Activated CD8-positive, alpha-beta memory T cell treated with anti-CD3 and anti-CD28 coated beads, Interleukin-2, amount 50 U/mL, for 48 hours (primary cell): ENCODE data around the gene POLDIP2.
"Not testable (repeated sequence)": the region's sequence is repeated elsewhere in the genome, so short reads cannot be mapped to it uniquely, and the experiment has no call there.

Experiments used
- DNase-seq: peaks from one replicate; pipeline ENCODE4 v3.0.0-alpha.2; 2020

The POLDIP2 gene

DNA sequence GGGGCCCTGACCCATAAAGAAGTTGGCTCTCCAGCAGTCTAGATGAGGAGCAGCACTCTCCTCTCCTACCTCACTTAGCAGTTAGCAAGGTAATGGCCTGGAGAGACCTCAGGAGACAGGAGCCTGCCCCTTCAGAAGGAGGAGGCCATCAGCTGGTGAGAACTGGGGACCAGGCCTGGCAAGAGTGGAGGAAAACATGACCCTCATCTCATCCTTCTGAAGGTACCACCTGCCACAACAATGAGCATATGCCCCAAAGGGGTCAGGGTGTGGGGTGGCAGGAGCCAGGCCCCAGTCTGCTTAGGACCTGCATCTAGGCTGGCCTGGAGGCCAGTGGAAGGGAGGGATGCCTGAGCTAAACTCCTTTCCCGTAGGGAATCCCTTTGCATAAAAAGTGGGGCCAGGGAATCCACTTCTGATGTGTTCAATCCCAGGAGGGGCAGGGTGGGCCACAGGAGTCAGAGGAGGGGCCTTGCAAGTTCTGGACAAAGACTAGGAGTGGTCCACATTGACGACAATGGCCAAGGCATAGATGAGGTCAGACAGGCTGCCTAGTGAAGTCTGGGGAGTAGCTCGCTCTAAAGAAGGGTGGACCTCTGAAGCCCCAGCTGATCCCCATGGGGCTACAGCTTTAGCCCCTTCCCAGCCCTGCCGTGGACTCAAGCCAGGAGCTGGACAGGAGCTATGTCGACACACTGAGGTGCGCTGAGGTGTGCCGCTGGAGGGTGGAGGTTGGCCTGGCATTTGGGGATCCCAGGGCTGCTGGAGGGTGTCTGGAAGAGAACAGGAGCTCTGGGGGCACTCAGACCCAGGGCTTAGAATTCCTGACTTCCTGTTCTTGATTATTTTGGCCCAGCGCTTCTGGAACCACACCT lies 6.7 kb upstream of the POLDIP2 start:
- DNase-seq, result no peak

DNA sequence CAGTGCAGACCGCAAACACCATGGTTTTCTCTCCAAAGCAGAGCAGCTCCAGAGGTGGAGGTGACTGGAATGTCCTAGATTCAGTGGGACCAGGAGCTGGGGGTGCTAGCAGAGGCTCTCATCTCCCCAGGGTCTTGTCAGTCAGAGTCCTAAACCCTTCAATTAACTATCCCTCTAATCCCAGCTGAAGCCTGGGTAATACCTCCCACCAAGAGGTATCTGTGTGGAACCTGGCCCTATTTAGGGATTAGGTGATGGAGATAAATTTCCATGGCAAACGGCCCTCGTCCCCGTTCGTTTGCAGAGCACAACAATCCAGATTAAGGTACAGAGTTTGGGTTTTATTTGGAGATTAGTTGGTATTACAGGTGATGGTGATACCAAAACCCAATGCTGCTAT lies 5.9 kb upstream of the POLDIP2 start:
- DNase-seq, result no peak

DNA sequence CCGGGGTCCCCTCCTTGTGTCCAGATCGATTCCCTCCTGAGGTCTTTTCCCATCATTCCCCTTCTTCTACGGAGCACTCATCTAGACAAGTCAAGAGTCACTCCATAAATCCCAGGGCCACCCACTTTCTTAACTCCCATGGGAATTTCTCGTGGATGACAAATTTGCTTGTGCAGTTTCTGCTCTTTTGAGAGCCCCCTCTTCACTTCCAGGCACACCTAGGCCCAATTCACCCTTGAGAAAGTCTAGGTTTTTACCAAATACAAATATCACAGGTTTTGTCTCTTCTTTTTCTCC lies 522 bp upstream of the POLDIP2 start:
- no peak for DNase-seq

DNA sequence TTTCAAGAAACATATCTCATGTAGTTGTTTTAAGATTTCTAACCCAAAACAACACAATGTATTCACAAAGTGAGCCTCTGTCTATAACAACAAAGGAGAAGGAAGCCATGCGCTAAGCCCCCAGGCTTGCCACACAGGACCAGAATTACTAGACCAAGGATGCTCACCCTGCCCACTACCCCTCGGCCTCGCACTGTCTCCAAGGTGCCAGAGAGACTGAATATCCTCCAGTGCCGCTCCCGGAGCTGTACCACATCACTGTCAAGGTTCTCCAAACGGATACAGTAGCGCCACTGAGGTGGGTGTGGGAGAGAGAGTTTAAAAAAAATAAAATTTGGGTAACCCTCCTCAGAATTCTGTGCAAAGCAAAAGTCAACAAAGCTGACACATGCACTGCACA lies 7.1 kb downstream of the POLDIP2 start:
- DNase-seq, result no peak

DNA sequence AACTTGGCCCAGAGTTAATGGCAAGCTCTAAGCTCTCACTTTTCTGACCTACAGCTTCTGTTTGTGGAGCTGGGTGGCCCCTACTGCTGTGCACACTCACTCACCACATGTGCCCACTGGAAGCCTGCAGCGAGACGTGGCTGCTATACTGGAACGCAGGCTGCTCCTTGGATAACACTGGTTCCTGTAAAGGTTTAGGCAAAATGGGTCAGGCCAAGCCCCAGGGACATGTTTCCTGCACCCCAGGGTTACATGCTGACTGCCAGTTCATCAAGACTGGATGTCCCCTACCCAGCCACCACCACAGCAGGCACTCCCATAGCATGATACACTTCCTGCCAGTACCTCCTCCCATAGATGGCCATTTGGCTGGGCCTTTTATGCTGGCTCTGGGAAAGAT lies 8.3 kb downstream of the POLDIP2 start:
- no peak for DNase-seq

DNA sequence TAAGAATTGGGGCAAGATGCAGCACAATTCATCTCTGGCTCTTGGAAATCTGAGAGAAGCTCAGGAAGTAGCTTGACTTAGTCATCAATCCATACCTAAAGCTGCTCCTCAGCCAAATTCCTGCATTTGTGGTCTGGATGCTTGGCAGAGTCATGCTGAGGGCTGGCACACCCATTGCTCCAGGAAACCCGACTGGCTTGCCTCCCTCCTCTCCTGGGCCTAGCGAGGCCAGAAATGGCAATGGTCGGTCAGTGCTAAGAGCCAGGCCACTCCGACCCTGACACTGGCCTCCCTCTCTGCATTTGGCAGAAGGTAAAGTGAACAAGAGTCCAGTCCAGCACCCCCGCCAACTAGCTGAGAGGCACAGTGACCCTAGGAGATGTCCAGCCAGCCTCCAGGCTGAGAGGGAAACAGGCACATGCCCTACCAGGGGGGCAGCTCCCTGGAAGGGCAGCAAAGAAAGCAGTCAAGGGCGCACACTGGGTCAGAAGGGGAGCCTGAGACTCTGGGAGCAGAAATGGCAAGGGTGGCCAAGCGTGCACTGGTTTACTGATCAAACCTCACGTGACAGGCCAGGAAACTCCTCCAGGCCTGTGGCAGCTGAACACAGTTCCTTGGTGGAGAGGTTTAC lies 10.0 kb downstream of the POLDIP2 start:
- no peak for DNase-seq

DNA sequence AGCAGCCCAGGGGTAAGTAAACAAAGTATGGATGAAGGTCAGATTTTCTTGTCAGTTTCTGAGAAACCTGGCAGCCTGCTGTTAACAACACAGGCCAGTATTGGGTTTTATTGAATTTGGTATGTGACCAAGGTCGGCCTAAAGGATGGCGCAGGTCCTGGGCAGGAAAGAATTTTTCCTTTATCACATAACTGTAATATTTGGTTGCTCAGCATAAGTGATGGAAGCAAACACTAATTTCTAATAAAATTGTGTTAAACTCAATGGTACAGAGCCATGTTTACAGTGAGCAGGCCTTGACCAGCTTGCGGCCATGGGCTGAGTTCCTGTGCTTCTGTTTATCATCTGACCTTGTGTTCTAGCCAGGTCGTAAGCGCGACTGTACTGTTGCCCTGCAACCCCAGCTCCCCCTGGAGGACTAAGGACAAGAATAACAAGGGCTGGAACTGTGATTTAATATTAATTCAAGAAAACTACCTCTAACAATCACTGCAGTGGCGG lies 10.5 kb downstream of the POLDIP2 start:
- no peak for DNase-seq

DNA sequence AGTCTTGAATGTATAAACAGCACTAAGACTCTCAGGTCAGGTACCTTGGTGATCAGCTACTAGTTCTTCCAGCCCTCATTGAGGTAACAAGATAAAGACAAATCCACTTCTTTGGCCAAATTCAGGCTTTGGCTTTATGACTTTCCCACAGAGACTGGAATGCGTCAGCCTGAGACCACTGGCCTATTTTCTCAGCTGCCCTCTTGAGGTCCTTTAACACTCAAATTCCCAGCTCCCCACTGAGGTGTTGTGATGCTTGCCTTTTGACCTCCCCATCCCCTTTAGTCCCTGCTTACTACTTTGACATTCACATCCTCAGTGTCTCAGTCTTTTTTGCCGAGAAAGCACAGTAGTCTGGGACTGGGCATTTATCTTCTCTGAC lies 11.1 kb downstream of the POLDIP2 start:
- DNase-seq, result no peak

DNA sequence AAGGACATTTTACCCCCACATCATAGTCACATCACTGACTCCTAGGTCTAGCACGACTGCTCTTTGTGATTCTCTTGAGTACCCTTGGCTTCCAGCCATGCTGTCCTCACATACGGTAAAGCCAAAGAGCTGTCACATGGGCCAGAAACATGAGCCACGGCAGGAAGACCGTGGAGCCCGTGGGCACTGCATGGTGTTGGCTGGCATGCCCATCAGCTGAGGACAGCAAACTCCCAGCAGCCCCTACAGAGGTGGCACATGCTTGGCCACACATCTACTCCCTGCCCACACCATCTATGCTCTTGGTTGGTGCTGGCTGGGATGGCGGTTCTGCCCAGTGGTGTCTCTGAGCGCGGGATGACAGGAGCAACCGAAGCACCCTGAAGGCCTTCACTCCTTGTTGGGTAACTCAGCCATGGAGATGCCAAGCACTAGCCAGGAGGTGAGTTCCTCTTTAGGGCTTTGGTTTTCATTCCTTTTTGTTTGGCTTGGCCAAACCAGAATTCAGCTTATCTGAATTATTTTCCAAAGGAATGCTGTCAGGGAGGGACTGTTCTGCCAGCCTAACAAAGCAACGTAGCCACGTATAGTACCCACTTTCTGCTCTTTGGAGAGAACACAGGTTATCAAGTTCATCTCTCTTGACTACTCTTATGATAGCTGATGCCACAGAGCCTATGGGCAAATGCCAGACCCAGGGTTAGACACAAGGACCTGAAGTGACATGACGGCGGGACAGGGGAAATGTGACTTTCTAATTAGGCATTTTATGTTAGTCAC lies 11.7 kb downstream of the POLDIP2 start:
- no peak for DNase-seq

DNA sequence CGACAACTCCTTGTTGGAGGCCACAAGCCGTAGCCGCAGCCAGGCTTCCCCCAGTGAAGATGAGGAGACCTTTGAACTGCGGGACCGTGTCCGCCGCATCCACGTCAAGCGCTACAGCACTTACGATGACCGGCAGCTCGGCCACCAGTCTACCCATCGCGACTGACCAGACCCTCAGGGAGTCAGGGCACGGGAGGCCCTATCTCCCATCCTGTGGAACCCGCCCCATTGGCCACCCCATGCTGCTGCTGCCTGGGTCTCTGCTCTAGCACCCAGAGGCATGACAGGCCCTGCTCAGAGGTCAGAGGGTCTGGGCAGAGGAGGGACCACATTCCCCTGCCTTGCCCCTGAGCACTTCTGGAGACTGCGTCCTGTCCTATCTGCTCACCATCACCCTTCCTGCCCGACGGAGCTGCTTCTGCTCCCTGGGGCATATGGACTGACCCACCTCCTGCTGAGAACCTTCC lies 12.9 kb downstream of the POLDIP2 start:
- DNase-seq, result no peak

DNA sequence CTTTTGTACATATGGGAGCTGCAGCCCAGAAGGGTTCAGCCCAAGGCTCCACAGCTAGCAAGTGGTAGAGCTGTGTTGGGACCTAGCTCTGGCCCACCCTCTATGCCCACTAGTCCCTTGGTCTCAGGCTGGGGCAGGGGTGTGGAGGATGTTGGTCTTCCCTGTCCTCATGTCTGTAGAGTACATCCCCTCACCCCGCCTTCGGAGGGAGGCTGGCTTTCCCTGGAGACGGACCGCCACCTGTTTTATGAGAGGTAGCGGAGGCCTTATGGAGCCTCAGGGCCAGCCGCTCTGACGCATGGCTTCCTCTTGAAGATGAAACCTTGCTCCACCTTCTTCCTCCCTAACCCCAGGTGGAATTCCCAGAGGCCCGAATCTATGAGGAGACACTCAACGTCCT lies 13.3 kb downstream of the POLDIP2 start:
- DNase-seq, result no peak

DNA sequence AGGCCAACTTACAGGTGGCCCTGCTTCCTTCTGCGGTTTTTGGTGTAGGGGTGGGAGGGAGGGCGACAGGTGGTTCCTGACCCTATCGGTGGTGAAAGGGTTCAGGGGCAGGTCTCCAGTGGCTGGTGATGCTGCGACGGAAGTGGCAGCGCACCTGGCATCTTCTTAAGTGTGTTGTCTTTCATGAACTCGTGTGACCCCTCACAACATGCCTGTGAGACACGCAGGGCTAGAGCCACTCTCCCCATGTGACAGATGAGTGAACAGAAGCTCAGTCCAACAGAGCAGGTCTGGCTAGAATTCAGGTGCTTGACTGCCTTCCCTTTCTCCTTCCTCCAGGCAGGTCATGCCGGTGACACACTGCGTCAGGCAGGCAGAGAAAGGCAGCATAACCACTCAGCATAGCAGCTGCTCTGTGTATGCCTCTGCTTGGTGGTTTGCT lies 13.8 kb downstream of the POLDIP2 start:
- no peak for DNase-seq

DNA sequence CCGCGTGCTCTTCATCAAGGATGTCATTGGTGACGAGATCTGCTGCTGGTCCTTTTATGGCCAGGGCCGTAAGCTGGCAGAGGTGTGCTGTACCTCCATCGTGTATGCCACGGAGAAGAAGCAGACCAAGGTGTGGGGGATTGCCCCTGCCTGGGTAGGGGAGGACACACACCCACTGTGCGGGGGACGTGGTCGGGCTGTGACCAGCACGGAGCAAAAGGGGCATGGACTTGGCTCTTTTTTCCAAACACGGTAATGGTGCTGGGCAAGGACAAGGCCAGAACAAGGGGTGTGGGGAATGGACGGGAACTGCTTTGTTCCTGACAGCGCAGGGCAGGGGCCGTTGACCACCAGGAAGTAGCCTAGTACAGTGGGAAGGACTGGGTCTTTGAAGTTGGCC lies 15.0 kb downstream of the POLDIP2 start:
- DNase-seq, result no peak

DNA sequence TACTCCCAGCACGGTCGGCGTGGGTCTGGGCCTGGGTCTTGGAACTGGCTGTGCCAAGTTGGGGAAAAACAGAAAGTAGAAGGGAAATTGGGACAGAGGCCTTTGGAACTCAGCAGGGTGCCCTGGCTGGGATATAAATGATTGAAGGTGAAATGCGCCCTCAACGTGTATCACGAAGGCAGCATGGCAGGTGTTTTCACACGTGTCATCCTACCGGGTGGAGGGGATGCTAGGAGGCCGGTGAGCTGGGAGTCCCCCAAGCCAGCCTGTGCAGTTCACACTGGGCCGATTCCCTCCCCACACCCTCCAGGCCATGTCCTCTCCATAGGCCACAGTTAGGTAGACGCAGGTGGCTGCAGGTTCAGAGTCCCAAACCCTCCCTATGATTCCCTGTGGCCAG lies 15.8 kb downstream of the POLDIP2 start:
- DNase-seq, result no peak

DNA sequence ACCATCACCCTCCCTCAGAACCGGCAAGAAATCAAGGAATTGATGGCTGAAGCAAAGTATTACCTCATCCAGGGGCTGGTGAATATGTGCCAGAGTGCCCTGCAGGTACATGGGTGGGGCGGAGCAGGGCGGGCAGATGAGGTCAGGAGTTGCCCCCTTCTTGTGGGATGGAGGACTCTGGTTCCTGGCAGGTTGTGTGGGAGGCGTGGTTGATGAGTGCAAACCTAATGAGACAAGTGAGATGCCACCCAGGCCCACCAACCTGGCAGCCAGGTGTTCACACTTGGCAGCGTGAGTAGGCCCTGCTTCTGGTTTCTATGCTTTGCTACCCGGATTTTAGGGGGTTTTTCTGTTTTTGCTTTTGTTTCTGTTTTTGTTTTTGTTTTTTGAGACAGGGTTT lies 17.0 kb downstream of the POLDIP2 start:
- DNase-seq, result no peak

DNA sequence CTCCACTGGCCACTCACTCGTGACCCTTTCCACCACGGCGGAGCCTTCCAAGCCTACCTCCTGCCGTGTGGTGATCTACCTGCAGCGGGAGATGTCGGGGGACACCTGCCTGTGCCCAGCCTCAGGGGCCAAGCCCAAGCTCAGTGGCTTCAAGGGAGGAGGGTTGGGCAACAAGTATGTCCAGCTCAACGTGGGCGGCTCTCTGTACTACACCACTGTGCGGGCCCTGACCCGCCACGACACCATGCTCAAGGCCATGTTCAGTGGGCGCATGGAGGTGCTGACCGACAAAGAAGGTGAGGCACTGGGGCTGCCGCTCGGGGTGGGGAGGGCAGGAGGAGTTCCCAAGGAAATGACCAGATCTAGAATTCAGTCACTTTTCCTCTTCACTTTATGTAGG lies 17.9 kb downstream of the POLDIP2 start:
- DNase-seq, result no peak

DNA sequence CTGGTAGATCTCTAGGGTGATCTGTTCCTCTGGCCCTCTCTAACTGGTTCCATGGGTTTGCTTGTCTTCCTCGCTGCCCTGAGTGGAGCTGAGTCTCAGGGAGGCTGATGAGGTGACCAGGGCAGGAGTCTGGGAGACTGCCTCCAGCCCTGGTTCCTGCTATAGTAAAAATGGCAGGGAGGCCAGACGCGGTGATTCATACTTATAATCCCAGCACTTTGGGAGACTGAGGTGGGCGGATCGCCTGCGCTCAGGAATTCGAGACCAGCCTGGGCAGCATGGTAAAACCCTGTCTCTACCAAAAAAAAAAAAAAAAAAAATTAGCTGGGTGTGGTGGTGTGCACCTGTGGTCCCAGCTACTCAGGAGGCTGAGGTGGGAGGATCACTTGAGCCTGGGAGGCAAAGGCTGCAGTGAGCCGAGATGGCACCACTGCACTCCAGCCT lies 18.5 kb downstream of the POLDIP2 start:
- not testable (repeated sequence) for DNase-seq

DNA sequence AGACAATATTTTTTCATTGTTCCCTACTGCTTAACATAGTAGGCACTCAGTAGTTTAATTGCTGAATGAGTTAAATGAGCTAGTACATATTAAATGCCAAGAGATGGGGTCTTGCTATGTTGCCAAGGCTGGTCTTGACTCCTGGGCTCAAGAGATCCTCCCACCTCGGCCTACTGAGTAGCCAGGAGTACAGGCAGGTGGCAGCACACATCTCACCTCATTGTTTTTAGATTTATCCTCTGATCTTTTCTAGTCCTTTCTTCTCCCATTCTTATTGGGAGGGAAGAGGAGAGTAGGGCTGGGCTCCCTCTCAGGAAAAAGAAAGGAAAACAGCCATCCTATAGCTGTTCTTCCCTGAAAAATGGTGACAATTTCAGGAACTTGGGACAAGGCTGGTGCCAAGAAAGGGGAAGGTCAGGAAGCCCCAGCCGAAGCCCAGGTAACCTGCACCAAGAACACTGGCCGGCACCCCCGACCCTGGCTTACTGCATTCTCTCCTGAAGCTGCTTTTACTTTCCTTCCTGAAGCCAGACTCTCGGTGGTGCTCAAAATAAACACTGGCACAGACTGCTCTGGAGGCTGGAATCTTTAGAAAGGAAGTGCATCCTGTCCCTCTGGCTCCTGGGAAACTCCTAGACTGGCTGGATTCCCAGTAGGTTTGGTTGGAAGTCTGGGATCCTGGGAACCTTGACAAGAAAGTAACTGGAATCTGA lies 19.1 kb downstream of the POLDIP2 start:
- no peak for DNase-seq

DNA sequence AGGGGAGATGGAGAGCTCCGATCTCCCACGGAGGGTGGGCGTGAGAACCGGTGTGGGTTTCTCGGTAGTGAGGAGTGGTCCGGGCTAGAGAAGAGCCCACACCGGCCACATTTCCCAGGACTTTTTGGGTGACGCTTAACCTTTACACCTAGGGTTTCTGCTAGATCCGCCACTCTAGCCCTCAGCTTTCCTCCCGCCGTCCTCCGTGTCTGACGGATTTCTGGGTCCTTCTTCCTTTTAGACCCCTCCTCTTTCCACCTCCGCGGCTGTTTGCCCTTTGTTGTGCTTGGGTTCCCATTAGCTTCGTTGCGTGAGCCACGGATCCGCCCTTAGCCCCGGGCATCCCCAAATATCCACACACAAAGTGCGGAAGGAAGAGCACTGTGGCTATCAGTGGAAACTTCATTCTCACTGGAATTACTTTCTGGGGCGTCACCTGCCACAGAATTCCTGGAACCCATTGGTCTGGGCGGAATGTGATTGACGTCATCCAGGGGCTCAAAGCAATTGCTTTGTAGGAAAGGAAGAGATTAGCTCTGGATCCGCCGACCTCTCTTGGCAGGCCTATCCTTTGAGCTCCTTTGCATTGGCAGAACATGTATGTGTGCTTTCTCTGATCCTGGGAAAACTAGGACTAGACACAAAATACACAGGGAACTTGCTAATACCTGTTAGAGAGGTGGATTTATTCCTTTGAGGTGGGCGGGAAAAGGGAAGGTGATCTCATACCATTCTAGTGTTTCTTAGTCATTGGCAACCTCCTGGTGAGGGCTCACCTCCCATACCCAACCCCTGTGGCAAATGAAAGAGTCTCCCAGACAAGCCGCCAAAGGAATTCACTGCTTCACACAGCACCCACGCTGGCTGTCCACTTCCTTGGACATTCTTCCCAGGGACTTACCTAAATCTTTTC lies 21.1 kb downstream of the POLDIP2 start:
- no peak for DNase-seq

DNA sequence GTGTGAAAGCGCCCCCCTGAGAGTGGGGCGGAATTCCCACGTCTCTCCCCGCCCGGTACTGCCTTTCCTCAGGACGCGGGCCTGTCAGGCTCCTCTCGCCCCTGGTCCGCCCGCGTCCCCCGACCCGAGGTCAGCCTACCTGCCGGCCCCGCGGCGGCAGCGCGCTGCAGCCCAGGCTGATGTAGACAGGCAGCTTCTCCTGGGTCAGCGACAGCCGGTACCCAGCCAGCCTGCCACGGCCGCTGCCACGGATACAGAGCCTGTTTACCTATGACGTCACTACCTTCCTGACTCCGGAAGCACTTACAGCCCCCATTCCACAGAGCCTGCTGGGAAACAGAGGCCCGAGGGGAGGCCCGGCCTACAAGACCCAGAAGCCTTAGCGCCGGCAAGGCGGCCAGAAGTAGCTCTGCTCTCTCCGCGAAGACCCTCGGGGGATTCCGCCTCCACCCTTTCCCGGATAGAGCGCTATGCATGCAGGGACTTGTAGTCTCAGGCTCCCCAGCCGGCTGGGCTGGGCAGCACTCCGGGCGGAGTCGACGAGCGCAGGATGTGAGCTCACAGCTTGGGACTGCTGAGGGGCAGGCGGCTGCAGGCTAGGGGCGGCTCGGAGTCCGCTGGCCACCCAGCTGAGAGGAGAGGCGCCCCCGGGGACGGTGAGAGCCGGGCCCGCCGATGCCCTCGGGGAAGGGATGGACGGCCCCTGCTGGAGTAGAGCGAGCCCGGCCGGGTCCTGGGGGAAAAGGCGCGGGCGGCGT lies 21.9 kb downstream of the POLDIP2 start, which contains the start of the genes IFT20 and TNFAIP1:
TSS of gene IFT20 (minus strand) at position 272 of the 758 bp plus-strand sequence. CDS start 3,487 bp downstream, outside the sequence.
TSS of gene TNFAIP1 (plus strand) at position 561 of the 758 bp plus-strand sequence. CDS start 3,761 bp downstream, outside the sequence.
- peak; percentile 95 for DNase-seq
